Measurements from ENCODE around the gene HEG1.
A peak's percentile ranks its signal among the peaks of the same experiment; 100 is the strongest.
"Not testable (repeated sequence)": the region's sequence is repeated elsewhere in the genome, so short reads cannot be mapped to it uniquely, and the experiment has no call there.

HEG1 gene

DNA sequence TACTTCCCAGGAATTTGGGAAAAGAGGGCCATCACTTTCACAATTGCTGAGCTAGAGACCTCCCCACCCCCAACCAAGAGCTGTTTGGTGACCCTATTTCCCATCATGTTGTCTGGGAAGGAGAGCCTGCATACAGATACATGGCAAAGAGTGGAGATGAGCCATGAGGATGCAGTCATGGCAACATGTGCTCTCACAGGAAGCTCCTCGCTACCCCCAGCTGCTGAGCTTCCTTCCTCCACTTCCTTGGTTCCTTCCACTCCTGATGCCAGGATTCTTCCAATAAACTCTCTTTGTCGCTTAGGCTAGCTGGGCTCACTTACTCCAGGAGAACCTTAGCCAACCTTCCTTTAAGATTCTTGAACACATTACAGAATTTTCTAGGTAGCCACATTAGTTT is 72.9 kb downstream of the HEG1 start:
- DNase-seq: no peak

DNA sequence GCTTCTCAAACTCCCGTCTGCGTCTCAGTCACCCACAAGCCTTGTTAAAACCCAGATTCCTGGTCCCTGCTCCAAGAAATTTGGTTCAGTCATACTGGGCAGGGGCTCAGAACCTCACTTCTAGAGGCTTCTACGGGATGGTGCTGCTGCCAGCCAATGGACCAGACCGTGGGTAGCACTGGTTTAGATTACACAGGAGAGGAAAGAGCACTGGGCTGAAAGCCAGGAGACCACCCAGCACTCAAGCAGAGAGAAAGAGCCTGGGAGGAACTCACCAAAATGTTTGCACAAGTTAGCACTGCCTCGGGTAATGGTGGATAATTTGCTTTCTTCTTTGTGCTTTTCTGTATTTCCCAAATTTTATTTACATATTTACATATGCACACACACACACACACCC is 74.3 kb downstream of the HEG1 start:
- DNase-seq: no peak

DNA sequence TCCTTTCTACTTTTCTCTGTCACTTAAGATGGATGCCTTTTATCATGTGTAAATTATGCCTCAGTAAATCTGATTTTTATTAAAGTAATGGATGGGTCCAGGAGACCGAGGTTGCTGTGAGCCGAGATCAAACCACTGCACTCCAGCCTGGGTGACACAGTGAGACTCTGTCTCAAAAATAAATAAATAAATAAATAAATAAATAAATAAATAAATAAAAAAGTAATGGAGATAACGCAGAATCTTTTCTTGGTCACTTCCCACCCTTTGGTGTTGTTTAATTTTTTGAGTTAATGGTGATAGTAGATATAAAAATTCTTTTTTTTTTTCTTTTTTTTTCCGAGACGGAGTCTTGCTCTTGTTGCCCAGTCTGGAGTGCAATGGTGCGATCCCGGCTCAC is 77.2 kb downstream of the HEG1 start:
- DNase-seq: no peak

DNA sequence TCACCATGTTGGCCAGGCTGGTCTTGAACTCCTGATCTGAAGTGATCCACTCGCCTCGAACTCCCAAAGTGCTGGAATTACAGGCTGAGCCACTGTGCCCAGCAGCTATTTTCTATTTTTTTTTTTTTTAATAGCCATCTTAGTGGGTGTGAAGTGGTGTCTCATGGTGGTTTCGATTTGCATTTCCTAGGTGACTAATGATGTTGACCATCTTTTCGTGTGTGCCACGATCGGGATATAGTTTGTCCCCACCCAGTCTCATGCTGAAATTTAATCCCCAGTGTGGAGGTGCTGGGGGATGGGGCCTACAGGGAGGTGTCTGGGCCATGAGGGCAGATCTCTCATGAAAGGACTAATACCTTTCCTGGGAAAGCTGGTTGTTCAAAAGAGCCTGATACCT is 79.4 kb downstream of the HEG1 start:
- DNase-seq: no peak

DNA sequence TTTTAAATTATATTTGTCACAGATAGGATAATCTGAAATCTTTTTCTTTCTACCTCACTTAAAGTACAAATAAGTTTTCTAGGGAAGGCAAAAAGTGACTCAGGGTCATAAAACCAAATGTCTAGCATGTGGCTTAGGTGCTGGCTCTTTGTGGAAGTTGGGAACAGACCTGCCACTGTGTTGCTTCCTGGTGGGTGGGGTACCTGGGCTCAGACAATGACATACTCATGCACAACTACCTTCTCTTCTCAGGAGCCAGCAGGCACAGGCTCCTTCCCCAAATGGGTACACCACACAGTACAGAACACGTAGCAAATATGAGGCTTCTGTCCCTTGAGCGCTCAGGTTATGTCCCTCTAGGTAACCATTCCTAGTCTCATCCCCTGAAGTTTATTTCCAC is 81.1 kb downstream of the HEG1 start:
- DNase-seq: no peak

DNA sequence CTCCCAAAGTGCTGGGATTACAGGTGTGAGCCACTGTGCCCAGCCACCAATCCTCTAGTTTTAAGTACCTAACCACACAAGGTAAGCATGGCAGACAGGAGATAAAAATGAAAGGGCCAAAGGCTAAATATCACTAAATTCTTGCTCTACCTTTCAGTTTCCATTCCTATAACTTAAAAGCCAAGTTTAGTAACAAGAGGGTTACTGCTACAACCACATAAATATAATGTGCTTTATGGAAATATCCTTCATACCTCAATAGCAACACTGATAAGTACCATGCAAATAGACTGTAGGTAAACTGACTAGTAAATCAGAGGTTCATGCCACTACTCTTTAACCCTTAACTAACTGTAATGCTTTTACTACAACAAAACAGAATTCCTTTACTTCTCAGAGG is 82.5 kb downstream of the HEG1 start:
- DNase-seq: no peak

DNA sequence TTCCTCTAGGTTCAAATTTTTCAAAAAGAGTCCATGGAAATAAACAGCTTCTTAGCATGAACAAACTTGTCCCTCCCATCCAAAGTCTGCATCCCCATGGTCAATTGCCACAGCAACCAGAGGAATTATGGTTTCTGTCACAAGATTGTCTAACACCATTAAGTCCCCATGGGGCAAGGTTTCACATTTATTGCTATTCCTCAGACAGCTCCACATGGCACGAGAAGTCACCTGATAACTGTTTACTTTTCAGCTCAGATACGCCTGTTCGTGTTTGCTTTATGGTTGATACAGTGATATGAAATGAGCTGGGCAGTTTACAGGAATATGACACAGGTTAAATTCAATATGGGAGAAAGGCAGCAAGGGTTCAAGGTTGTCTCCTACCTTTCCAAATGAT is 83.3 kb downstream of the HEG1 start:
- DNase-seq: no peak

DNA sequence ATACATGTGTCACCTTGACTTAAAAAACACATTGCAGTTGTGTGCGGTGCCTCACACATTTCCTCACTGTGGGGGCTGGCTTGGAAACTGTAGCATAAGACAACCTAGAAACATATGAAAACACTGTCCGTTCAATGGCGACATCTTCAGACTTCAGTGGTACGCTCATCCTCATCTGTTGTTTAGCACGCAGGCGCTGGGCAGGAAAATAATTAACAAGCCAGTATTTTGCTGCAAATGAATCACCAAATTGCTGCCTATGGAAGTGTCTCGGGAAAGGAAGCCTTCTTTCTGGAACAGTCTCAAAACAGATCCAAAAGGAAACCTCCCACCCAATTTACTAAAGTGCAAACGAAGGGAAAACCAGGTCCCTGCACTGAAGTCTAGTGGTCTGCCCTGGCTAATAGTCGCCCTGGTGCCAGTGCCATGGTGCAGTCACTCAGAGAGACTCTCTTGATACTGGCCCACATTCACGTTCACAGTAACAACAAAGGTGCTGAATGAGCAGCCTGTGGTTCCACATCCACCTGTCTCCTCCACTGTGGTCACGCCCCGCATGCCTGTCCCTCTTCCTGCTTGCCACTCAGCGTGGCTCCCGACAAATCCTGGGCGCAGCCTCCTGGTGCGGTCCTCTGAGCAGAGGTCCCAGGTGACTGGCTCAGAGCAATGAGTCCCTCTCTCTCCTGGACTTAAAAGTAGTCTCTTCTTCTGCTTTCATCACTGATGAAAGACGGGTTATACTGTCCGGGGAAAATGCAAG is 85.7 kb downstream of the HEG1 start:
- no peak for DNase-seq

DNA sequence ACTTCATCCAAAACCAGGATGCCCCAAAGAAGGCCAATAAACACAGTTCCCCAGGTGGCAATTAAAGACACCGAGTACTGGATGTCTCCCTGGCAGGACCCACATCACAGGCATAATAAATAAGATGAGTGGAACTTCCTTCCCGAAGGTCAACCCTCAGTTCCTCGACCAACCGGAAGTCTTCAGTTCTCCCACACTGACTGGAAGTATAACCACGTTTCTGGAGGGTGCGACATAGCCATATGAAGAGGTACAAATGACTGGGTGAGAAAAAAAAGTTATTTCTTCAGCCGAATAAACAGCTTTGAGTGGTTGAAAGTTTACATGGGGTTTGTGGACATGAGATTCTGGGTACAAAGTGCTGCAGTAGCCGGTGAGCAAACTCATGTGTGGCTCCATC is 86.6 kb downstream of the HEG1 start:
- no peak for DNase-seq

DNA sequence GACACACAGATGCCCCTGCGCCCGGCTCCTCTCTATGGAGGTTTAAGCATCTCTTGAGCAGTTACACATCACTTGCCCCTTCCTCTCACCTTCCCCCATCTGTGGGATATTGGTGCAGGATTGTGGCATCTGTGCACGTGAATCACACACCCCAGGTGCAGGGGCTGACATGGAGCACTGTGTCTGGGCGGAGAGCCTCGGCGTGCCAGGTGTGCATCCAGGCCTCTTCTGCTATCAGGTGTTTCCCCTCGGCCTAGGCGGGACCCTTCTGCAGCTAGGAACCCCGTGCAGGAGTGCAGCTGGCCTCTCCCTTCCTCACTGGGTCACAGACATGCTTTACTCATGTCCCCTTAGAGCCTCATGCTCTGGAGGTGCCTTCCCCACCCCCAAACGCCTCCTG is 87.8 kb downstream of the HEG1 start:
- no peak for DNase-seq

DNA sequence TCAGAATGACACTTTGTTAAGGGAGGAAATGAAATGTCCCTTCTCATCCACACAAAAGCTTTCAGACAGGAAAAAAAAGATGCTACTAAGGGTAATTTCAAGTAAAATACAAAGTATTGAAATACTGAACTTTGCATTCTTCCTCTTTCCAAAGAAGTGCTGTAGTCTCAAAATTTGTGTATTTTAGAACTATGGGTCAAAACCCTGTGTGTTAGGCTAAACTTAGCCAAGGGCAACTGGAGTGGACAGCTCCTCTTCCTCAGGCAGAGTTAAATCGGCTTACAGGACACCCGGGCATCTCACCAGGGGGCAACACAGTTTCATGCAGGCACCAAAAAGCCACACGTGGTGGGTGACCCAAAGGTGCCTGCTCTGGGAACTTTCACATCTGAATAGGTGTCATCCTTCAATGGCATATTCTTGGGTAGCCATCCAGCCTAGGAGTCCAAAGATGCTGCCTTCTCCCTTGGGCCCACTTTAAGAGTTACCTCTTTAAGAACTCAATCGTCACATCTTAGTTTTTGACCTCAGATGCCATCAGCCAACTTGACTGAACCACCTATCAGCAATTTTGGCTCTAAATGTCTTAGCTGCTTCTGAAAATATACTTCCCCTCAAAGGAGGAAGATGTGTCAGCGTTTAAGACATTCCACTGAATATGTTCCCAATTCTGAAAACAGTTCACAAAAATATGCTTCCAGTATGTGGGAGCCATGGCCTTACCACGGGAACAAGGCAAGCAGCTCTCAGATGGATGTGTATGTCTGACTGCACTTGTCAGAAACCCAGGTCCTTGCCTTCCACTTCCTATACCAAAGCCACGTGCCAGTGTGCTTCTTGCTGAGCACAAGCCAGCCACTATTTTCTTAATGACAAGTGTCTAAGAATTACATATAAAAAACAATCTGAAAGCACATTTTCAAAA is 89.0 kb downstream of the HEG1 start:
- DNase-seq: no peak

DNA sequence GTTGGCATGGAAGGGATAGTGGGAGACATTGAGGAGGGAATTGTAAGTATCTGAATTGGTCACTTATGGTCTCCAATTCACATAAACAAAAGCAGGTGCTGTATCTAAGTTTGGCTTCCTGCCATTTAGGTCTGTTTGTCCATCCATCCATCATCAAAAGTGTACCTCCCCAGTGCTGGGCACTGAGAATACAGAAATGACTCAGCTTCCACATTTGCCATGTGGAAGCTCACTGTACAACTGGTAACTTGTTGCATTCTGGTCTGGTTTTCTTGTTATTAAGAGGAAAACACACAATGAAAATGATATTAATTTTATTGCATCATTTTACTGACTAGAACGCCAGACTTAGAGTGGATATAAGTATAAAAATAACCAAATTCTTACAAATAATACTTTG is 90.4 kb downstream of the HEG1 start:
- no peak for DNase-seq

DNA sequence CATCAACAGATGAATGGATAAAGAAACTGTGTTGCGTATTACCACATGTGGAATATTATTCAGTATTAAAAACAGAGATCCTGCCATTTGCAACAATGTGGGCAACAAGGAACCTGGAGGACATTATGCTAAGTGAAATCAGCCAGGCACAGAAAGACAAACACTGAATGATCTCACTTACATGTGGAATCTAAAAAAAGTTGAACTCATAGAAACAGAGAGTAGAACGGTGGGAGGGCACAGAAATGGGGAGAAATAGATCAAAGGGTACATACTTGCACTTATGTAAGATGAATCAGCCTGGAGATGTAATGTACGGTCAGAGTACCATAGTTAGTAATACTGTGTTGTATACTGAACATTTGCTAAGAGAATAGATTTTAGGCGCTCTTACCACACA is 91.4 kb downstream of the HEG1 start:
- DNase-seq: no peak

DNA sequence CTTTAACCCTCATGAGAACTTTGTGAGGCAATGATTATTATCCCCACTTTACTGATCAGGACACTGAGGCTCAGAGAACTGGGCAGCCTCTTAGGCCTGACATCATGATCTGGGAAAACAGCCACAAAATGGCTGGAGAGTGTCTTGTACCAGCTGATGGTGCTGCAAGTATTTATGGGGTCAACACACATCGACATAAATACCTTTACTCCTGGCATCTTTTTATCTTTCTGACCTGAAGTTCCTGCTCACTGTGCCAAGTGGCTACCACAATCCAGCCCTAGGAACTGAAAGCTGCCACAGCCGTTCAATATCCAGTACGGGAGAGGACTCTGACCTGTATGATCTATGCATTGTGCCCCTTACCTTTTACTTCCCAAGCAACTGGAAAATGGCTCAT is 92.0 kb downstream of the HEG1 start:
- no peak for DNase-seq

DNA sequence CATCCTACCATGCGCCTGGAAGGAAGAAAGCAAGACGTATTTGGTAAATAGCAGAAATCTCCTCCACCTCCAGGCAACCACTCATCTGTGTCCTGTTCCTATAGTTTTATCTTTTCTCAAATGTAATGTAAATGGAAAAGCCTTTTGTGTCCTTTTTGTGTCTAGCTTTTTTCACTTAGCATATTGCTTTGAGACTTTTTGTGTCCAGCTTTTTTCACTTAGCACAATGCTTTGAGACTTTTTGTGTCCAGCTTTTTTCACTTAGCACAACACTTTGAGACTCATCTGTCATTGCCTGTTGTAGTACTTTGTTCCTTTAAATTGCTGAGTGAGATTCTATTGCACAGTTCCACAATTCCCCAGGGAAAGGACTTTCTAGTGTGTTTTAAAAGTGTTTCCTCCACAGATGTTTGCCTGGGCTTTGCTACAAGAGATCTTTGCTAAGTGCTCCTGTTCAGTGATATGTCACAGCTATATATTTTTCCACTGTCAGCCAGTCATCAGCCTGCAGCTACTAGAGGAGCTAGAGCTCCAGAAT is 93.3 kb downstream of the HEG1 start:
- DNase-seq: no peak

DNA sequence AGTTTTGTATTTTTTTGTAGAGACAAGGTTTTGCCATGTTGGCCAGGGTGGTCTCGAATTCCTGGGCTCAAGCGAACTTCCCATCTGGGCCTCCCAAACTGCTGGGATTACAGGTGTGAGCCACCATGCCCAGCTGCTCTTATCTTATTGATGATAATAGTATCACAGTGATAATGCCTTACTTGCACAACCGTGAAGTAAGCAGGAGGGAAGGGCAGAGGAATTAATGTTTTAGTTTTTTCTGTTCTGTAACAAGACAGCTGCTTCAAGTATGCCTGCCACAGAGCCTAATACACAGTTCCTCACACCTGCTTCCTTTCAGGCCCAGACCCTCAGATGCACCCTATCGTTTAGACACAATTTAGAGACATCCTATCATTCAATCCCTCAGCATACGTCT is 95.1 kb downstream of the HEG1 start:
- DNase-seq: no peak

DNA sequence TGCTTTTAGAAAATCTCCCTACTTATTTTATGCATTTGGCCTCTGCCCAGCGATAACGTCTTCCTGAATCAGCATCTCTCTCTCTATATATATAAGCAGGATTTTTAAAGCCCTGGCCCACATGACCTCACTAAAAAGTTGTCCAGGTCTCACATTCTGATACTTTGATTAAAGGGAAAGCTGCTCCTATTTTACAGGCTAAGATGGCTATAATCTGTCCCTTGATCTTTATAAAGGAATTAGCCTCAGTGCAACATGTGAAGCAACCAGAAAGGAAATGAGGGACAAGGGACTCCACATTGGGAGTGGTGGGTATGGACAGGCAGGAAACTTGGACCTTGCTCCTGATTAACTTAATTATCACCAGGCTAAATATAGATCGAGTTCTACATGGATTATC is 95.7 kb downstream of the HEG1 start:
- DNase-seq: no peak

DNA sequence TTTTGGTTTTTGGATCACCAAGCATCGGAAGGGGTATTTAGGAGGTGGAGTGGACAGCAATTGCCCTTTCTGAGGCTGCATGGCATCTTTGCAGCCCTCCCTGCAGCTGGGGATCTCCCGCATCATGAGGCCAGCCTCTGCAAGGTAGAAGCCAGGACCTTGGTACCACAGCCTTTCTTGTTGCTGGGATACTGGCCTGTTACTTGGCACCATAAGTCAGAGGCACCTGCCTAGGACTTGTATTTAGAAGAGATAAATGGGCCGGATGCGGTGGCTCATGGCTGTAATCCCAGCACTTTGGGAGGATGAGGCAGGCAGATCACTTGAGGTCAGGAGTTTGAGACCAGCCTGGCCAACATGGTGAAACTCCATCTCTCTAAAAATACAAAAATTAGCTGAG is 97.8 kb downstream of the HEG1 start:
- DNase-seq: not testable (repeated sequence)

DNA sequence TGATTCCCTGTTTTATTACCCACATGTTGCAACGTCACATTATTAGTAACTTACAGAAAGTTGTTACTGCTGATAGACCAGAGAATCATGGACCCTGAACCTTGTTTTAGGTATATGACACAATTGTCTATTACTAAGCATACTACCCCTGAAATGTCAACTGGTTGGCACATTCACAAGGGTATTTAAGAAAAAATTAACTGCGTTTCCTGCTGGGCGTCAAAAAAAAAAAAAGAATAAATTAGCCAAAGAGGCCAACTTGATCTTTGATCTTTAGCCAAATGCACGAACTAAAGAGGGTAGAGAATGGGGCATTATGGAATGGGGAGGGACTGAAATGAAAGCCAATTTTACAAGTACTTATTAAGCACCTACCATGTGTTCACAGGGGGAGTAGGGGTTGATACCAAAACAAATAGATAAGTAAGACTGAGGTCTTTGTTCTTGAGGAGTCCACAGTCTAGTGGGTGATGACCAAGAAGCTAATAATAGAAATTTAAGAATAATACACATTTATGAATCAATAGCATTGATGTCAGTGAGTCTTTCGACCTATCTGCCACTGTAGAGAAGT is 103.4 kb downstream of the HEG1 start:
- no peak for DNase-seq

DNA sequence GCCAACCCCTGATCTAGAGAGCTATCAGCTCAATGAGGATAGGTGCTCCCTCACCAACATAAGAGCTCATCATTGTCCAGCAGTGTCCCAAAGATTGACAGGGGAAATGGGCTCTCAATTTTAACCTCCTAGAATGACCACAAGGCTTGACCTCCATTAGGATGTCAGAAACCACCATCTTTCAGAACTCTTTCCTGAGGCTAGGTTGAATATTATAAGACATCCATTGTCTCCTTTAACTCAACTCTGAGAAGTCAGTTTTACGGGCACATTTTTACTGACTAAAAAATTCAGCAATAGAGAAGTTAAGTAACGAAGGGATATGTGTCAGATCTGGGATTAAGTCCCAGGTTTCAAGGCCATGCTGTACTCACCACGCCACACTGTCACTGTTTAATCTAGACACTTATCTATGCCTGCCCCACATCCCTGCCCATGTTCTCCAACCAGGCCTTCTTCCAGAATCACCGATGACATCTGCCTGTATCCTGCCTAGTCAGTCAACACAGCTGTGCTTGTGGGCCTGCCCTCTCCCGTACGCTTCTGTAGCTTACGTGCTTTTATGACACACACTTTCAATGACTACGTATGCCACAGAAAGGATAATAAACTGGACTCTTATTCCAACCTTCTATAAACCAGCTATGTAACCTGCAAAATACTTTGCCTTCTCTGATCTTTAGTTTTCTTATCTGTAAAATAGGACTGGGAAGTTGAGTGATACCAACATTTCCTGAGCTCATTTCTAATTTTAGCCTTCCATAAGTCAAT is 104.1 kb downstream of the HEG1 start:
- no peak for DNase-seq

DNA sequence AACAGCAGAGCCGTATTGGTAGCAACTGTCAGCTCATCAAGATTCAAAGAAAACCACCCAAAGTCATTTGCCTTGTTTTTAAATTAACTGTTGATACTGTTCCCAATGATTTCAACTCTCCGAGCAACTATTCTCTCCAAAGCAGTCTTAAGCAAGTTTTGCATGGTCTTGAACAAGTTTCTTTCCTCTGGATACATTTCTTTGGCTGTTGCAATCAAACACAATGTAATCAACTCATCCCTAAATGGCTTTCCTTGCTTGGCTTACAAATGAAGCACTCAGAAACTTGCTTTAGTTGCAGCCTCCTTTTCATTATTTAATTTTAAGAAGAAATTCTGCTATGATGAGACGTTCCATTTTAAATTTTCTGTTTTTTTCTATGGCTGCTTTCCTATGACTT is 105.8 kb downstream of the HEG1 start:
- no peak for DNase-seq

DNA sequence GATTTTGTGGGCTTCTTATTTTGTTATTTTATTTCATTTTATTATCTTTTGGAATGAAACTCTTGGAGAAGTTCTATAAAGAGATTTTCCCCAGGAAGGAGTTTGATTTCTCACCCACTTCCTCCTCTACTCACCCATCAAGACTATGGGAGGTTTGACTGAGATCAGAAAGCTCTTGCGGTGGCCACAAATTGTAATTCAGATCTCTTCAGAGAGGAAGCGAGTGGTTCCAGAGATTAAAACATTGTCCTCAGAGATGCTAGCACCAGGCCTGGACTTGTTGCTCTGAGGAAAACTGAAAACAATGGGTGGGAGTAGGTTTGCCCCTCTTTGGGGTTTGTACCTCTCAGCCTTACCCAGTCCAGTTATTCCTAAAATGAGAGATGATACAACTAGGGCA is 113.2 kb downstream of the HEG1 start:
- DNase-seq: no peak

DNA sequence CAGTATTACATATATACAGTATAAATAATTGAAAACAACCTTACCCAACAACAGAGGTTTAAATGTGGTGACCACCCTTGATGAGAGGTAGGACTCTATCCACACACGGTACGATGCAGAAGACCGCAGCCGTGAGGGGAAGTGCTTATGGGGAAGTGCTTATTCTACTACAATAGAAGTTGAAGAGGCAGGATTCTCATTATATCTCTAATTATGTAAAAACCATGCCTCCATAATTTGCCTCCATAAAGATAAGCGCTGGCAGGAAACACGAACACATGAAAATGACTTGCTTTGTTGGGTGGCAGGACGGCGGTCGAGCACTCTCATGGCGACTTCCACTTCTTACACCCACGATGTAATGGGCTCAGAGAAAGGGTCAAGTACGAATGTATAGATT is 114.0 kb downstream of the HEG1 start:
- peak in 1 of 2 donors; percentile 14 for DNase-seq
